WERI-Rb-1 (cell line): ENCODE results near the gene ORC6.

ENCODE experiments used
- DNase-seq: peaks from one replicate; pipeline ENCODE4 v3.0.0-alpha.2; 2020
- H3K27ac ChIP-seq: fragments of 250-450 bp; sonication (Bioruptor Pico); 2 replicates; pipeline ENCODE4 v1.5.1; 2020; ENCODE audit warnings: mild to moderate bottlenecking, moderate library complexity
- H3K27me3 ChIP-seq: fragments of 250-450 bp; sonication (Bioruptor Pico); 2 replicates; pipeline ENCODE4 v1.5.1; 2021; ENCODE audit warnings: mild to moderate bottlenecking, low read depth, moderate library complexity; ENCODE audit not compliant: insufficient read depth, severe bottlenecking
- H3K36me3 ChIP-seq: fragments of 250-450 bp; sonication (Bioruptor Pico); 2 replicates; pipeline ENCODE4 v1.5.1; 2020; ENCODE audit warnings: mild to moderate bottlenecking, moderate library complexity
- H3K4me3 ChIP-seq: 2 replicates; pipeline ENCODE4 v1.5.1; 2011; ENCODE audit warnings: low read depth, mild to moderate bottlenecking, control low read depth, low read length
- H3K9me3 ChIP-seq: fragments of 250-450 bp; sonication (Bioruptor Pico); 2 replicates; pipeline ENCODE4 v1.5.1; 2021; ENCODE audit warnings: mild to moderate bottlenecking, moderate library complexity; ENCODE audit not compliant: severe bottlenecking
- CTCF ChIP-seq: IDR thresholded peaks from 2 replicates; pipeline ENCODE4 v1.5.1; 2011; ENCODE audit warnings: low read depth, mild to moderate bottlenecking, control low read depth, inconsistent platforms, low read length

The ORC6 gene

GRCh38 chr16:46695937-46696336 lies 6.5 kb downstream of the ORC6 start:
- no peak for DNase-seq
- H3K27me3 ChIP-seq = no peaks in the 10 kb centered on the region
- H3K36me3 ChIP-seq = peaks cover 74% of the 10 kb centered on the region
- no peak for TF ChIP-seq CTCF
- H3K27ac ChIP-seq = no peak overlapping the region
- no peaks in the 10 kb centered on the region for H3K9me3 ChIP-seq
- no peak overlapping the region for H3K4me3 ChIP-seq

GRCh38 chr16:46696957-46697356 lies 7.5 kb downstream of the ORC6 start:
- H3K9me3 ChIP-seq = no peaks in the 10 kb centered on the region
- no peak overlapping the region for H3K4me3 ChIP-seq
- peaks cover 64% of the 10 kb centered on the region for H3K36me3 ChIP-seq
- H3K27ac ChIP-seq = no peak overlapping the region
- no peak for DNase-seq
- no peaks in the 10 kb centered on the region for H3K27me3 ChIP-seq
- no peak for TF ChIP-seq CTCF

GRCh38 chr16:46700048-46700447 lies 10.6 kb downstream of the ORC6 start:
- DNase-seq = no peak
- peaks cover 47% of the 10 kb centered on the region for H3K36me3 ChIP-seq
- H3K9me3 ChIP-seq = no peaks in the 10 kb centered on the region
- no peak overlapping the region for H3K27ac ChIP-seq
- no peak for TF ChIP-seq CTCF
- no peaks in the 10 kb centered on the region for H3K27me3 ChIP-seq
- no peak overlapping the region for H3K4me3 ChIP-seq

- H3K36me3 ChIP-seq = peaks cover 31% of the 10 kb centered on the region
- no peak overlapping the region for H3K4me3 ChIP-seq
- TF ChIP-seq CTCF = no peak
- H3K9me3 ChIP-seq = no peaks in the 10 kb centered on the region
- no peaks in the 10 kb centered on the region for H3K27me3 ChIP-seq
- H3K27ac ChIP-seq = no peak overlapping the region
- no peak for DNase-seq
Observed at GRCh38 chr16:46701615-46702014, 12.2 kb downstream of the ORC6 start.

GRCh38 chr16:46702030-46702429 lies 12.6 kb downstream of the ORC6 start:
- Histone ChIP-seq H3K4me3 (no peak overlapping the region), H3K27ac (no peak overlapping the region), H3K27me3 (no peaks in the 10 kb centered on the region), H3K9me3 (no peaks in the 10 kb centered on the region), H3K36me3 (peaks cover 27% of the 10 kb centered on the region)
- DNase-seq = no peak
- TF ChIP-seq CTCF = no peak

GRCh38 chr16:46706642-46707041 lies 17.2 kb downstream of the ORC6 start:
- TF ChIP-seq CTCF = no peak
- Histone ChIP-seq H3K27me3 (no peaks in the 10 kb centered on the region), H3K9me3 (no peaks in the 10 kb centered on the region), H3K27ac (no peak overlapping the region), H3K4me3 (no peak overlapping the region), H3K36me3 (peaks cover 4% of the 10 kb centered on the region; the same call in 1 of the 2 replicates)
- no peak for DNase-seq
